MCF 10A (cell line): Measurements from ENCODE around the gene NRROS. TPM values are rescaled to one million over a fixed set of nuclear protein-coding genes. Genes with fewer than 3 reads are reported as not detected.
"Not testable (repeated sequence)": the region's sequence is repeated elsewhere in the genome, so short reads cannot be mapped to it uniquely, and the experiment has no call there.

Source experiments
- Bru-seq: library from RNA; stranded (reverse); fragments of 400-500 nt; gene quantifications from one replicate; lab custom pipeline; 2021; lab: Mats Ljungman, UMichigan
- BruChase-seq, 2 experiments: library from RNA; stranded (reverse); fragments of 400-500 nt; gene quantifications; one replicate each; lab custom pipeline; 2021; lab: Mats Ljungman, UMichigan
- BruUV-seq: library from RNA; stranded (reverse); fragments of 400-500 nt; replicated peaks from 2 replicates; lab custom pipeline; 2021; lab: Mats Ljungman, UMichigan
- CTCF ChIA-PET: fragments of 300-600 bp; sonication (Branson Sonifier 250); formaldehyde crosslinking; extraction: SDS; loops from one replicate; lab custom pipeline; 2021; ENCODE audit warnings: antibody characterized with exemption, inconsistent platforms; lab: Yijun Ruan, JAX
- POLR2A ChIA-PET: fragments of 300-600, 350-650 bp; sonication (Branson Sonifier 250); formaldehyde crosslinking; extraction: SDS; loops from one replicate; lab custom pipeline; 2020; ENCODE audit warnings: antibody characterized with exemption, inconsistent platforms; lab: Yijun Ruan, JAX
- DNase-seq: peaks from one replicate; pipeline ENCODE4 v3.0.0-alpha.2; 2018; ENCODE audit not compliant: unreplicated experiment
- H3K27ac Mint-ChIP-seq: one replicate; pipeline ENCODE4 v1.8.0; 2022; ENCODE audit warnings: mild to moderate bottlenecking, low read depth, mixed read lengths; ENCODE audit not compliant: unreplicated experiment
- H3K27me3 Mint-ChIP-seq: one replicate; pipeline ENCODE4 v1.8.0; 2022; ENCODE audit warnings: mixed read lengths; ENCODE audit not compliant: insufficient read depth, unreplicated experiment
- H3K36me3 Mint-ChIP-seq: one replicate; pipeline ENCODE4 v1.8.0; 2022; ENCODE audit warnings: mild to moderate bottlenecking, moderate library complexity, mixed read lengths; ENCODE audit not compliant: insufficient read depth, unreplicated experiment
- H3K4me1 Mint-ChIP-seq: one replicate; pipeline ENCODE4 v1.8.0; 2022; ENCODE audit warnings: mixed read lengths; ENCODE audit not compliant: insufficient read depth, unreplicated experiment
- H3K4me3 Mint-ChIP-seq: one replicate; pipeline ENCODE4 v1.8.0; 2022; ENCODE audit warnings: mild to moderate bottlenecking, moderate library complexity, mixed read lengths; ENCODE audit not compliant: unreplicated experiment
- H3K9me3 Mint-ChIP-seq: one replicate; pipeline ENCODE4 v1.8.0; 2022; ENCODE audit warnings: mixed read lengths; ENCODE audit not compliant: unreplicated experiment
- CTCF ChIP-seq: fragments of 200-600 bp; IDR thresholded peaks from one replicate; pipeline ENCODE4 v1.8.0; 2022; ENCODE audit warnings: antibody characterized with exemption, mild to moderate bottlenecking; ENCODE audit not compliant: unreplicated experiment
- intact Hi-C: fragments of 100-400 bp; cut with micrococcal nuclease; formaldehyde crosslinking; loops from 2 replicates; pipeline ENCODE4 v1.14.1; 2022
- long read RNA-seq: library from polyadenylated mRNA; stranded (forward); transcript quantifications from one replicate; pipeline ENCODE4 v2.0.0, GENCODE V29; 2022
- total RNA-seq: library from RNA; stranded (reverse); gene quantifications from 2 replicates; pipeline ENCODE4 v1.2.3, GENCODE V29; 2022

The NRROS gene
- total RNA-seq (not detected in 2 replicates), Bru-seq, nascent RNA (percentile 10 among the genes with signal in this experiment), BruChase-seq, experiment 1, labeled RNA remaining after a 6-hour chase (percentile 4 among the genes with signal in this experiment), BruChase-seq, experiment 2, labeled RNA remaining after a 2-hour chase (percentile 7 among the genes with signal in this experiment)
- long read RNA-seq: 0 reads

DNA sequence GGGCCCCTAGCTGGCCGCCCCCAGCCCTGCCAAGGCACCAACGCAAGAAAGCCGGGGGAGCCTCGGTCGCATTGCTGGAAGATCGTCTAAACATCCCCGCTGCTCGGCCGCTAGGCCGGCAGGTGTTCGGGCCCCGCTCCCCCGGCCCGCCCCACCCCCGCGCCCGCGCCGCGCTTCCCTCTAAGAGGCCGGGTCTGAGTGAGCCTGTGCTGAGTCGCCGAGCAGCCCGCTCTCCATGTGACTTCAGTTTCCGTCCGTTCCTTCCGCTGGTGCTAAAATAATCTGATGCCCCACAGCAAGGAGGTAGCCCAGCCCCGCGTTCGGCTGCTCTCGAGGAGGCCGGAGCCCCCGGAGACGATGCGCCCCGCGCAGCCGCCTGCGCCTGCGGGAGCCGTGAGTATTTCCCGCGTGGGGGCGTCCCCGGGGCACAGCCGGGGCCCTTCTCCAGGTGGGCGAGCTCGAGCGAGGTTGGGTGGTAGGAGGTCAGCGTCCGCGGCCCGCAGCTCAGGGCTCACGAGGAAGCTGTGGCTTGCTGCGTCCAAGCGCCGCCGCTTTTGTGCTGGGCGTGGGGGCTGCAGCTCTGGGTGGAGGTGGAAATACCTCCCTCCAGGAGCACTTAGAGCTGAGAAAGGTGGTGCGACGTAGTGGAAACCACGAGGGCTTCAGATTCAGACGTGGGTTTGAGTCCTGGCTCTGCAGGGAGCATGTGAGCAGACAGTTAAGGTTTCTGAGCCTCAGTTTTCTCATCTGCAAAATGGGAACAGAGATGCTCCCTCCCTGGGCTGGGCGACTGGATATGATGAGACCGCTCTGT lies at the start of gene NRROS:
Gene NRROS (plus strand): TSS at position 212 of the 814 bp plus-strand sequence. CDS start 14,846 bp downstream, outside the sequence.
- no peak for DNase-seq
- Mint-ChIP-seq H3K36me3 (no peaks in the 10 kb centered on the region), H3K27me3 (no peaks in the 10 kb centered on the region), H3K4me1 (no peaks in the 10 kb centered on the region), H3K27ac (no peak within 1 kb of the TSS), H3K4me3 (no peak within 1 kb of the TSS), H3K9me3 (no peaks in the 10 kb centered on the region)
- TF ChIP-seq CTCF: no peak
- intact Hi-C loops: no loop called here
- no TSS peak for BruUV-seq
- ChIA-PET CTCF (no interaction called here), POLR2A (interaction anchor here (0.6 kb wide), 2 partner anchors 70 to 1157 kb away, joined by 3 read pairs; no protein-coding TSS in a partner anchor)

DNA sequence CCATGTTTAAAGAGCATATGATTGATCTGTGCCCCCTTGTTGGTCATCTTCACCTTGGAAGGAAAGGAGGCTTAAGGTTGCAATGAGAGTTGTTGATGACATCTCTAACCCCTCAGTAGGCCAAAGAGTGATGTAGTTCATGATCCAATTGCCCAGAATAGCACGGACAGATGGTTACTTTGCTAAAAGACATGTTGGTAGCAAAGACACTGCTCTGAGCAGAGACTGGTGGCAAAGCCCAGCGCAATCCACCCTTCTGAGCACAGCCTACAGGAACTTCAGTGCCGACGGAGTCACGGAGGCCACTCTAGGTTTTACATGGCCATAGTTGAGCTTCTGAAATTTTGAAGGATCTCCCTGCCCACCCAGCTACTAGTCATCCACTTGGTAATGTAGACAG lies 49.2 kb upstream of the NRROS start:
- TF ChIP-seq CTCF: no peak
- CTCF ChIA-PET: interaction anchor here (0.5 to 1.0 kb wide), 5 partner anchors 19 to 1916 kb away, joined by 3 to 5 read pairs (median 3); no protein-coding TSS in a partner anchor
- Mint-ChIP-seq H3K4me3 (no peak overlapping the region), H3K27me3 (no peaks in the 10 kb centered on the region), H3K4me1 (no peaks in the 10 kb centered on the region), H3K36me3 (peaks cover 14% of the 10 kb centered on the region), H3K27ac (no peak overlapping the region), H3K9me3 (no peaks in the 10 kb centered on the region)
- no peak for DNase-seq
- intact Hi-C loops: no loop called here
- no TSS peak for BruUV-seq
- POLR2A ChIA-PET: no interaction called here

GRCh38 chr3:196596355-196596754 lies 43.1 kb upstream of the NRROS start:
- Mint-ChIP-seq H3K9me3 (no peaks in the 10 kb centered on the region), H3K36me3 (no peaks in the 10 kb centered on the region), H3K27me3 (no peaks in the 10 kb centered on the region), H3K27ac (no peak overlapping the region), H3K4me1 (no peaks in the 10 kb centered on the region), H3K4me3 (no peak overlapping the region)
- intact Hi-C loops: no loop called here
- peak; percentile 6 for DNase-seq
- ChIA-PET CTCF (interaction anchor here (0.6 to 1.8 kb wide), 4 partner anchors 10 to 139 kb away, joined by 3 to 7 read pairs (median 5); no protein-coding TSS in a partner anchor), POLR2A (interaction anchor here (0.7 kb wide), 1 partner anchor 271 kb away, joined by 3 read pairs; the partner anchor contains the start of gene SENP5)
- no TSS peak for BruUV-seq
- TF ChIP-seq CTCF: no peak

GRCh38 chr3:196597971-196598733 lies 41.3 kb upstream of the NRROS start:
- H3K27me3 Mint-ChIP-seq, H3K36me3 Mint-ChIP-seq, intact Hi-C loops, H3K4me3 Mint-ChIP-seq, H3K27ac Mint-ChIP-seq, DNase-seq, BruUV-seq, H3K9me3 Mint-ChIP-seq, H3K4me1 Mint-ChIP-seq: not testable (repeated sequence)
- ChIA-PET POLR2A (interaction anchor here (0.6 to 0.7 kb wide), 2 partner anchors 76 to 115 kb away, joined by 3 read pairs; no protein-coding TSS in a partner anchor), CTCF (interaction anchor here (1.0 to 1.8 kb wide), 2 partner anchors 11 to 13 kb away, joined by 4 to 7 read pairs; no protein-coding TSS in a partner anchor)
